Measurements from ENCODE around the gene PITPNC1.

- TF ChIP-seq EP300 (IDR thresholded peaks at IDR 0.05): no peak
- no peak for TF ChIP-seq POLR2A (IDR thresholded peaks at IDR 0.05)
These were observed 242.5 kb downstream of the PITPNC1 start for GRCh38 chr17:67619555-67619954.

All from tibial nerve (tissue), 3 donors.